ENCODE results near the gene CTSE. TPM values are rescaled to one million over a fixed set of nuclear protein-coding genes. Genes with fewer than 3 reads are reported as not detected.

CTSE gene
- total RNA-seq, 1 donor from 2014 or later = not detected

- H3K4me3 Mint-ChIP-seq (ENCODE audit: unreplicated experiment) = peak overlapping the region; percentile 6
- peaks cover 10% of the 10 kb centered on the region for H3K27me3 Mint-ChIP-seq (ENCODE audit: unreplicated experiment)
- H3K9me3 Mint-ChIP-seq (ENCODE audit: unreplicated experiment) = peaks cover 1% of the 10 kb centered on the region
- DNase-seq = peak; percentile 83
- peaks cover 12% of the 10 kb centered on the region for H3K4me1 Mint-ChIP-seq (ENCODE audit: low read depth, unreplicated experiment)
- no peak overlapping the region for H3K27ac Mint-ChIP-seq (ENCODE audit: unreplicated experiment)
- TF ChIP-seq CTCF (IDR thresholded peaks at IDR 0.05; ENCODE audit: partially characterized antibody, unreplicated experiment) = peak; percentile 97
- peaks cover 7% of the 10 kb centered on the region for H3K36me3 Mint-ChIP-seq (ENCODE audit: unreplicated experiment)
Observed at GRCh38 chr1:205977402-205978014, 46.2 kb downstream of the CTSE start.

- H3K36me3 Mint-ChIP-seq (ENCODE audit: unreplicated experiment) = peaks cover 2% of the 10 kb centered on the region
- H3K4me1 Mint-ChIP-seq (ENCODE audit: low read depth, unreplicated experiment) = peaks cover 12% of the 10 kb centered on the region
- H3K9me3 Mint-ChIP-seq (ENCODE audit: unreplicated experiment) = peaks cover 1% of the 10 kb centered on the region
- H3K27ac Mint-ChIP-seq (ENCODE audit: unreplicated experiment) = no peak overlapping the region
- no peak for TF ChIP-seq CTCF (IDR thresholded peaks at IDR 0.05; ENCODE audit: partially characterized antibody, unreplicated experiment)
- H3K27me3 Mint-ChIP-seq (ENCODE audit: unreplicated experiment) = peaks cover 12% of the 10 kb centered on the region
- DNase-seq = peak; percentile 56
- H3K4me3 Mint-ChIP-seq (ENCODE audit: unreplicated experiment) = no peak overlapping the region
Observed at GRCh38 chr1:205976708-205977401, 46.8 kb downstream of the CTSE start.

- Mint-ChIP-seq H3K4me1 (ENCODE audit: low read depth, unreplicated experiment) (peaks cover 12% of the 10 kb centered on the region), H3K4me3 (ENCODE audit: unreplicated experiment) (no peak overlapping the region), H3K36me3 (ENCODE audit: unreplicated experiment) (no peaks in the 10 kb centered on the region), H3K27me3 (ENCODE audit: unreplicated experiment) (peaks cover 13% of the 10 kb centered on the region), H3K9me3 (ENCODE audit: unreplicated experiment) (peaks cover 1% of the 10 kb centered on the region), H3K27ac (ENCODE audit: unreplicated experiment) (no peak overlapping the region)
- TF ChIP-seq CTCF (IDR thresholded peaks at IDR 0.05; ENCODE audit: partially characterized antibody, unreplicated experiment) = no peak
- no peak for DNase-seq
Observed at GRCh38 chr1:205976036-205976435, 47.7 kb downstream of the CTSE start.

- no peak for DNase-seq
- Mint-ChIP-seq H3K4me1 (ENCODE audit: low read depth, unreplicated experiment) (peaks cover 12% of the 10 kb centered on the region), H3K4me3 (ENCODE audit: unreplicated experiment) (no peak overlapping the region), H3K27ac (ENCODE audit: unreplicated experiment) (no peak overlapping the region), H3K36me3 (ENCODE audit: unreplicated experiment) (no peaks in the 10 kb centered on the region), H3K27me3 (ENCODE audit: unreplicated experiment) (peaks cover 15% of the 10 kb centered on the region), H3K9me3 (ENCODE audit: unreplicated experiment) (peaks cover 1% of the 10 kb centered on the region)
- no peak for TF ChIP-seq CTCF (IDR thresholded peaks at IDR 0.05; ENCODE audit: partially characterized antibody, unreplicated experiment)
Observed at GRCh38 chr1:205975387-205975998, 48.2 kb downstream of the CTSE start.

GRCh38 chr1:205974712-205975111 is 49.0 kb downstream of the CTSE start:
- Mint-ChIP-seq H3K9me3 (ENCODE audit: unreplicated experiment) (peaks cover 1% of the 10 kb centered on the region), H3K27ac (ENCODE audit: unreplicated experiment) (no peak overlapping the region), H3K4me1 (ENCODE audit: low read depth, unreplicated experiment) (peaks cover 12% of the 10 kb centered on the region), H3K27me3 (ENCODE audit: unreplicated experiment) (peaks cover 15% of the 10 kb centered on the region), H3K4me3 (ENCODE audit: unreplicated experiment) (no peak overlapping the region), H3K36me3 (ENCODE audit: unreplicated experiment) (no peaks in the 10 kb centered on the region)
- no peak for TF ChIP-seq CTCF (IDR thresholded peaks at IDR 0.05; ENCODE audit: partially characterized antibody, unreplicated experiment)
- no peak for DNase-seq
